OCI-LY7 (cell line): ENCODE results near the gene ROBO2. TPM values are rescaled to one million over a fixed set of nuclear protein-coding genes. Genes with fewer than 3 reads are reported as not detected.

Source experiments
- BruUV-seq: library from RNA; stranded (reverse); fragments of 400-500 nt; replicated peaks from 2 replicates; lab custom pipeline; 2021; lab: Mats Ljungman, UMichigan
- CTCF ChIA-PET: fragments of 300-600 bp; sonication (Branson Sonifier 250); formaldehyde crosslinking; loops from one replicate; lab custom pipeline; 2022; ENCODE audit warnings: antibody characterized with exemption; ENCODE audit not compliant: unreplicated experiment; lab: Charles Lee
- POLR2A ChIA-PET: fragments of 300-600 bp; sonication (Branson Sonifier 250); formaldehyde crosslinking; loops from one replicate; lab custom pipeline; 2022; ENCODE audit warnings: antibody characterized with exemption; lab: Charles Lee
- DNase-seq: peaks from one replicate; pipeline ENCODE4 v3.0.0-alpha.2; 2015; ENCODE audit warnings: low spot score
- H2AFZ ChIP-seq: fragments of 200-600 bp; sonication (generic), shearing (Covaris generic); 2 replicates; pipeline ENCODE4 v1.6.1; 2014; ENCODE audit warnings: mild to moderate bottlenecking, antibody characterized with exemption, low read length, moderate library complexity
- H3K27ac ChIP-seq: fragments of 200-600 bp; sonication (generic); 2 replicates; pipeline ENCODE4 v1.5.1; 2014; ENCODE audit warnings: mixed run types, low read depth, mild to moderate bottlenecking, moderate library complexity, low read length, inconsistent platforms; ENCODE audit not compliant: poor library complexity, severe bottlenecking
- H3K36me3 ChIP-seq: fragments of 200-600 bp; sonication (generic); 2 replicates; pipeline ENCODE4 v1.6.1; 2014; ENCODE audit warnings: mild to moderate bottlenecking, antibody characterized with exemption, low read length, moderate library complexity, mixed read lengths; ENCODE audit not compliant: insufficient read depth
- H3K4me1 ChIP-seq: fragments of 200-600 bp; sonication (generic); 2 replicates; pipeline ENCODE4 v1.5.1; 2014; ENCODE audit warnings: mild to moderate bottlenecking, low read length; ENCODE audit not compliant: insufficient read depth, poor library complexity, severe bottlenecking
- H3K4me2 ChIP-seq: fragments of 200-600 bp; sonication (generic); 2 replicates; pipeline ENCODE4 v1.6.1; 2014; ENCODE audit warnings: mild to moderate bottlenecking, low read length
- H3K4me3 ChIP-seq: fragments of 200-600 bp; sonication (generic); 2 replicates; pipeline ENCODE4 v1.5.1; 2014; ENCODE audit warnings: mild to moderate bottlenecking, low read depth, low read length; ENCODE audit not compliant: poor library complexity, severe bottlenecking
- H3K79me2 ChIP-seq: fragments of 200-600 bp; sonication (generic); 2 replicates; pipeline ENCODE4 v1.6.1; 2016; ENCODE audit warnings: low read depth, mild to moderate bottlenecking, low read length, moderate library complexity, mixed read lengths; ENCODE audit not compliant: insufficient read depth
- H3K9me2 ChIP-seq: fragments of 200-600 bp; sonication (generic); 2 replicates; pipeline ENCODE4 v1.6.1; 2016; ENCODE audit warnings: mild to moderate bottlenecking, low read length, mixed read lengths; ENCODE audit not compliant: insufficient read depth
- H3K9me3 ChIP-seq: fragments of 200-600 bp; sonication (generic); 2 replicates; pipeline ENCODE4 v1.6.1; 2014; ENCODE audit warnings: mild to moderate bottlenecking, mixed run types, low read length, mixed read lengths
- H4K20me1 ChIP-seq: fragments of 200-600 bp; sonication (generic); 2 replicates; pipeline ENCODE4 v1.6.1; 2014; ENCODE audit warnings: mild to moderate bottlenecking, antibody characterized with exemption, low read length, moderate library complexity, mixed read lengths; ENCODE audit not compliant: insufficient read depth
- CTCF ChIP-seq: fragments of 200-600 bp; sonication (generic); conservative IDR thresholded peaks from 2 replicates; pipeline ENCODE4 v1.5.1; 2014; ENCODE audit warnings: mild to moderate bottlenecking, antibody characterized with exemption, low read length, moderate library complexity, mixed read lengths
- EZH2phosphoT487 ChIP-seq: fragments of 200-600 bp; sonication (generic); IDR thresholded peaks from 2 replicates; pipeline ENCODE4 v1.6.1; 2018; ENCODE audit warnings: low read depth, borderline replicate concordance, mild to moderate bottlenecking, mixed run types, antibody characterized with exemption, low read length, moderate library complexity, mixed read lengths
- intact Hi-C: fragments of 100-400 bp; cut with micrococcal nuclease; formaldehyde crosslinking; loops from one replicate; pipeline ENCODE4 v1.10.0; 2022; ENCODE audit not compliant: unreplicated experiment
- total RNA-seq, 2 experiments: library from RNA; depleted of rRNA in 1 of 2; stranded (reverse); fragments of >200 nt in 1 of 2; shearing (Covaris generic) in 1 of 2; gene quantifications; 2 replicates each; pipeline ENCODE4 v1.2.3, GENCODE V29; 2014 to 2022

ROBO2 gene
- total RNA-seq, 2 experiments from 2014 or later, result 0.06 to 4.8 TPM

GRCh38 chr3:77147836-77148578 is 108.1 kb downstream of the ROBO2 start:
- peak overlapping the region; percentile 36; the same call in 1 of the 2 replicates for H3K4me2 ChIP-seq
- intact Hi-C loops, result no loop called here
- H2AFZ ChIP-seq, result no peak overlapping the region
- CTCF ChIA-PET, result no interaction called here
- H3K9me3 ChIP-seq, result no peaks in the 10 kb centered on the region
- H3K27ac ChIP-seq, result no peak overlapping the region
- H3K36me3 ChIP-seq, result no peaks in the 10 kb centered on the region
- H3K4me1 ChIP-seq, result no peaks in the 10 kb centered on the region
- DNase-seq, result no peak
- no peaks in the 10 kb centered on the region for H4K20me1 ChIP-seq
- no TSS peak for BruUV-seq
- no peak overlapping the region for H3K4me3 ChIP-seq
- H3K79me2 ChIP-seq, result no peaks in the 10 kb centered on the region
- TF ChIP-seq CTCF (no peak), EZH2phosphoT487 (no peak)
- POLR2A ChIA-PET, result interaction anchor here (0.6 kb wide), 1 partner anchor 277 kb away, joined by 4 read pairs; no protein-coding TSS in a partner anchor
- no peaks in the 10 kb centered on the region for H3K9me2 ChIP-seq

GRCh38 chr3:77149382-77149781 is 109.5 kb downstream of the ROBO2 start:
- H2AFZ ChIP-seq, result no peak overlapping the region
- TF ChIP-seq CTCF, result no peak
- no peak for TF ChIP-seq EZH2phosphoT487
- H3K9me2 ChIP-seq, result no peaks in the 10 kb centered on the region
- H3K27ac ChIP-seq, result no peak overlapping the region
- H3K4me1 ChIP-seq, result no peaks in the 10 kb centered on the region
- intact Hi-C loops, result no loop called here
- no peak overlapping the region for H3K4me3 ChIP-seq
- CTCF ChIA-PET, result no interaction called here
- no peak overlapping the region; the same call in 1 of the 2 replicates for H3K4me2 ChIP-seq
- DNase-seq, result no peak
- POLR2A ChIA-PET, result interaction anchor here (1.2 kb wide), 1 partner anchor 35 kb away, joined by 5 read pairs; no protein-coding TSS in a partner anchor
- no peaks in the 10 kb centered on the region for H4K20me1 ChIP-seq
- BruUV-seq, result no TSS peak
- H3K36me3 ChIP-seq, result no peaks in the 10 kb centered on the region
- H3K9me3 ChIP-seq, result no peaks in the 10 kb centered on the region
- H3K79me2 ChIP-seq, result no peaks in the 10 kb centered on the region

GRCh38 chr3:77150028-77150427 is 110.1 kb downstream of the ROBO2 start:
- TF ChIP-seq EZH2phosphoT487 (no peak), CTCF (no peak)
- no peaks in the 10 kb centered on the region for H3K36me3 ChIP-seq
- ChIA-PET POLR2A (no interaction called here), CTCF (no interaction called here)
- no peak for DNase-seq
- H3K4me1 ChIP-seq, result no peaks in the 10 kb centered on the region
- no peaks in the 10 kb centered on the region for H3K79me2 ChIP-seq
- no peaks in the 10 kb centered on the region for H4K20me1 ChIP-seq
- no peak overlapping the region for H3K4me3 ChIP-seq
- intact Hi-C loops, result no loop called here
- no peak overlapping the region for H2AFZ ChIP-seq
- BruUV-seq, result no TSS peak
- peak overlapping the region; percentile 4; the same call in 1 of the 2 replicates for H3K4me2 ChIP-seq
- H3K9me3 ChIP-seq, result no peaks in the 10 kb centered on the region
- H3K27ac ChIP-seq, result no peak overlapping the region
- no peaks in the 10 kb centered on the region for H3K9me2 ChIP-seq
